ENCODE results near the gene POC1A.
"Not testable (repeated sequence)": the region's sequence is repeated elsewhere in the genome, so short reads cannot be mapped to it uniquely, and the experiment has no call there.

The POC1A gene

DNA sequence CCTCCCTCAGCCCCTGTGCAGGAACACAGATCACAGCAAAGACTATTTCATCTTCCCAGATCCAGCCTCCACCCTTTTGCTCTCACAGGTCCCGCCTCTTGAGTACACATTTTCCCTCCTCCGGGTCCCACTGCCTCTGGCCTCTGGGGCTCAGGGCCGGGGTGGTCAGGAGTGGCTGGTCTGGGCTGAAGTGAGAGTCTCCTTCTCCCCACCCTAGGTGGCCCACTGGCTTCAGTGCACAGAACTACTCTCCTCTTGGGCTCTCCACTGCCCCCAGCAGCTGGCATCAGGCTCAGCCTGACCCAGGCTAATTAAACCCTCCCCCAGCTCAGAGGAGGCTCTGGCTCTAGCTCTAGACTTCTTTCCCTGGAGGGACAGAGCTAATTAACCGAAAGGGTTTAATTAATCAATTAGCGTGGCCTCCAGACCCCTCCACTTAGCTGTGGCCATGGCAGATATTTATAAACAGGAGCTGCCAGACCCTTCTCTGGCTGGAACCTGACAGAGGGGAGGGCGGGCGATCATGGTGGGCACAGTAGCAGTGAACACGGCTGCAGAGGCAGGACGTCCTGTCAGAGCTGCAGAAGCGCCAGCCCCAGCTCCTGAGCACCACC, 113.0 kb downstream of the POC1A start:
- DNase-seq: peak in 1 of 2 experiments; percentile 21

DNA sequence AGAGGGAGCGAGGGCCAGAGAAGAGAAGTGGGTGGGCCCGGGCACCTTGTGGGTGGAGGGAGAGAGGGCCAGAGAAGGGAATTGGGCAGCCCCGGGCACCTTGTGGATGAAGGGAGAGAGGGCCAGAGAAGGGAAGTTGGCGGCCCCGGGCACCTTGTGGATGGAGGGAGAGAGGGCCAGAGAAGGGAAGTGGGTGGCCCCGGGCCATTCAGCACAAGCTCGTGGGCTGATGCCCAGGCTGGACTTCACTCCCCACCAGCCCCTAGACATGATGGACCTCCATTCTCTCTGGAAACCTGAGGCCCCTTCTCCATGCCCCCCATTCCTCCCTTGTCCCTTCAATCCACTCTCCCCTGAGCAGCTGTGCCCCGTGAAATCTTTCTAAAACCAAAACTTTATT, 113.6 kb downstream of the POC1A start:
- DNase-seq: no peak

DNA sequence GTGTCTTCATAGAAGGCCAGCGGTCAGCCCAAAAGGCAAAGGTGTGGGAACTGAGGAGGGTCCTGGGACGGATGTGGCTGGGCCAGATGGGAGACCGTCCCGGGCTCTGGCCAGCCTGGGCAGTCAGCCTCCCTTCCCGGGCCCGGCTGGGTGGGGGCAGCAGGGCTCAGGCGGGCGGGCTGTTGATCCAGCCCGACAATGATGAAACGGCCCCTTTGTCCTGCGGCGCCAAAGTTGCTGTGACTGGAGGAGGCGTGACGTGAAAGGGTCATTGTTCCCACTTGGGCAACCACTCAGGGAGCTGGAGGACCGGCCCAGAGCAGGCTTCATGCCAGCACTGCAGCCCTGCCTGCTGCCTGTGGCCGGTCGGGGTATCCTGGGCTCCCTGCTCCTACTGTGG, 114.4 kb downstream of the POC1A start:
- no peak for DNase-seq

DNA sequence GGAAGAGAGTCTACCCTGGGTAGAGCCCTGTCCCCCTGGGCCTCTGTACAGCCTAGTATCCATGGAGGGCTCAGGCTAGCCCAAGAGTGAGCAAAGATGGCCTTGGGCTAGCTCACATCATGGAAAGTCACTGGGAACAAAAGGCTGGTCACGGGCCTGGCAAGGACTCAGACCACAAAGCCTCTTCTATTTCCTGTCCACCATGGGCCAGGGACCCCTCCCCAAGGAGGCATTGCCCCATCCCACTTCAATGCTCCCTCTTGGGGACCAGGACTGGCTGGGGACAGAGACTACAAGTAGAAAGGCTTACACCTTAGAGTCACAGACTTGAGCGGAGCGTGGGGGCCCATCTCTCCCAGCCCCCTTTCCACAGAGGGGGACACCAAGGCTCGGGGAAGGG, 114.8 kb downstream of the POC1A start:
- no peak for DNase-seq

DNA sequence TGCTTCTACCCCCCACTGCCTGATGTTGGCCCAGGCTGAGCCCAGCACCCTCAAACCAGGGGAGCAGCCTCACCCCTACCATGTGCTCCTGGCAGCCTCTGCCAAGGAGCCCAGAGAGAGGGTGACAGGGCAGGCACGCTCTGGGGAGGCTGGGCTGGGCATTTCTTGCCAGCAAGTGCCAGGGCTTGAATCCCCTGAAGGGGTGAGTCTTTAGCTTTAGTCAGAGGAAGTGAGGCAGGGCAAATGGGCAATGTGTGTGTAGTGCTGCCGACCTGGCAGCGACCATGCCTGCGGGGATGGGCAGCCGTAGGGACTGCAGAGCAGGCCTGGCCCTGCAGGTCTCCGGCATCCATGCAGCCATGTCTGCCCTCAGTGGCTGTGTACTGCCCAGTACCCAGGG, 116.0 kb downstream of the POC1A start:
- no peak for DNase-seq

DNA sequence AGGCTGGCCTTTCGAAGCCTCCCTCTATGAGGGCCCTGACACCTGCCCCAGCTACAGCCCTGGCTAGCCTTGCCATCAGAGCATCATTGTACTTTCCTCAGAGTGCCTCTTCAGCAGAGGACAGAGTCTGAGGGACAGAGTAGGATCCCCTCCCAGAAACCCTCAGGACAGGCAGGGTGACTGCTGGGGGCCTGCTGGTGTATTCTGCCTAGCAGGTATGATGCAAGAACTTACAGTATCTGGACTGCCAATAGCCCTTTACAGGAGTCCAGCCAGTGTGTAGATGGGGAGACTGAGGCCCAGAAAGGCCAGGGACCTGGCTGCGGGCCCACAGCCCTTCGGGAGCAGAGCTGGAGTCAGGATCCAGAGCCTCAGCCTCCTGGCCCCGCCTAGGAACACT, 116.9 kb downstream of the POC1A start:
- no peak for DNase-seq

DNA sequence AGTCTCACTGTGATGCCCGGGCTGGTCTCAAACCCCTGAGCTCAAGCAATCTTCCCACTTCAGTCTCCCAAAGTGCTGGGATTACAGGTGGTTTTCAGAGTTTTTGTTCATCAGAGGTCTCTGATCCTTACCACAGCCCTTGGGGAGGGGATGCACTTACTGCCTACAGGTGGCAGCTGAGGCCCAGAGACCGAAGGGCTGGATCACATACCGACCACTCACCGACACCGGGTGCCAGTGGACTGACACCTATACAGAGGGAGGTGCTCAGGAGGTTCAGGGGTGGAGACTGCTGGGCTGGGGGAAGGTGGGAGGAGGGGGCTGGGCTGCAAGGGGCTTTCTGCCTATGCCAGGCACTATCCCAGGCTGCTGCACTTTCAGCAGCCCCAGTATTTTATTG, 117.4 kb downstream of the POC1A start:
- no peak for DNase-seq

DNA sequence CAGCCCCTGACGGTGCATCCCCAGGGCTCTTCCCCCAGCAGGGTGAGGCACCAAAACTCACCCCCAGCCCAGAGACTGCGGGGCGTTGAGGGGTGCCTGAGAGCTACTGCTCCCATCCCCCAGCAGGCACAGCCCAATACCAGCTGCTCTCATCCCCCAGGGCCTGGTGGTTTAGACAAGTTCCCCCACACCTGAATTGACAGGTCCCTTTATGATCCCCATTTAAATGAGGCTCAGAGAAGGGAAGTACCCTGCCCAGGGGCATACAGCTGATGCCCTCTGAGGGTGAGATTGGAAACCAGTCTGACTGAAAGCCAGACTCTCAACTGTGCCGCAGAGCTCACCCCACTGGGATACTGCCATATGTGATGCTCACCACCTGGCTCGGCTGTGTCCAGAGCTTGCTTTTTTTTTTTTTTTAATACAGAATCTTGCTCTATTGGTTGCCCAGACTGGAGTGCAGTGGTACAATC, 118.0 kb downstream of the POC1A start:
- DNase-seq: no peak

DNA sequence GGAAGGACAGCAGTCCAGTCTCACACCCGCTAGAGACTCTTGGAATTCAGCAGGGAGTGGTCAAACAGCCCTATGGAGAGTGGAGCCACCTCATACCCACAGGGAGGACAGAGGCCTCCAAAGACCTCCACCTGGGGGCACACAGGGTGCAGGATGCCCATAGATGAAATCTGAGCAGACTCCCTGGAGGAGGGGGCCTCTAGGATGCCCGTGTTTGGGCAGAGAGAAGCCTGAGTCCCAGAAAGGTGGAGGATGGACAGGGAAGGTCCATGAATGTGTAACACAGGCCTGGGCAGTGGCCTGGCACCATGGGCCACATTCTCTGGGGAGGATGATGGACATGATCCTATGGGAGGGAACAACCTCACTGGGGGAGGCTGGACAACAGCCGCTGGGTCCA, 119.6 kb downstream of the POC1A start:
- DNase-seq: no peak

DNA sequence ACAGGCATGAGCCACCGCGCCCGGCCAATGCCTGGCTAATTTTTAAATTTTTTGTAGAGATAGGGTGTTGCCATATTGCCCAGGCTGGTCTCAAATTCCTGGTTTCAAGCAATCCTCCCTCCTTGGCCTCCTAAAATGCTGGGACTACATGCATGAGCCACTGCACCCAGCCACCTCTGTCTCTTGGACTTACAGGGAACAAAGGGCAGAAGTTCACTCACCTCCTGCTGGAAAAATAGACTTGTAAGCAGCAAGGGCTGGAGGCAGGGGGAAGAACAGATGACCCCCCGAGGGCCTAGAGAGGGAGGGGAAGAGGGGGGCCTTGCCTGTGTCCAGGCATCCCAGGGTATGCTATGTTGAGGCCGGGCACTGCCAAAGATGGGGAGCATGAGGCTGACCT, 120.0 kb downstream of the POC1A start:
- DNase-seq: no peak

DNA sequence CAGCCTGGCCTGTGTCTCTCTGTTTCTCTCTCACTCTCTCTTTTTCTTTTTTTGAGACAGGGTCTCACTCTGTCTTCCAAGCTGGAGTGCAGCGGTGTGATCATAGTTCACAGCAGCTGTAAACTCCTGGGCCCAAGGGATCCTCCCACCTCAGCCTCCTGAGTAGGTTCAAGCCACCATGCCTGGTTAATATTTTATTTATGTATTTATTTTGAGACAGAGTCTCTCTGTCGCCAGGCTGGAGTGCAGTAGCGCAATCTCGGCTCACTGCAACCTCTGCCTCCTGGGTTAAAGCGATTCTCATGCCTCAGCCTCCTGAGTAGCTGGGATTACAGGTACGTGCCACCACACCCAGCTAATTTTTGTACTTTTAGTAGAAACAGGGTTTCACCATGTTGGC, 120.5 kb downstream of the POC1A start:
- DNase-seq: not testable (repeated sequence)

DNA sequence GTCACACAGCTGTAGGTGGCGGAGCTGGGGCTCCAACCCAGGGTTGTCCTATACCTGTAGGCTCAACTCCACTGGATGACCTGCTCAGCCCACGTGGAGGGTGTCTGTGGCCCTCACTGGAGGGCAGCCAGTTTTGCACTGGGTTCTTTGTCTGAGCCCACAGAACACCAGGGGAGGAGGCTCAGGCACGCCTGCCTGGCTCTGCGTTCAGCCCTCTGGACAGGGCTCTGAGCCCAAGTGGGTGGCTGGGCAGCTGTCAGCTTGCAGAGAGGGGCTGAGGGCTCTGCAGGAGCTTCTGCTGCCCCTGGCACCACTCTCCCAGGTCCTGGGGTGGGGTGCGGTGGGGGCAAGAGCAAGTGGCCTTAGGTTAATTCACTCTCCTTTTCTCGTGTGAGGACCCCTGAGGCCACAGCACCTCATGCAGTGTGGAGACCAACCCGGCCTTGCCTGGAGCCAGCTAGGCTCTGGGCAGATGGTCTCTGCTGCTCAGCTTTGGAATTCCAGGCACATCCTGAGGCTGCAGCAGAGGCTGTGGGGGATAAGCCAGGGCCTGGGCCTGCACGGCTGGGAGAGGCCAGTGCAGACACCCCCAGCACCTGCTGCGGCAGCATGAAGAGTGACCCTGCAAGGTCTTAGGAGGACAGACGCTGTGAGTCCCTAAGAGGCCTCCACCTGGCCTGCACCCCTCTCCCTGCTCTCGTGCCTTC, 121.4 kb downstream of the POC1A start:
- no peak for DNase-seq

DNA sequence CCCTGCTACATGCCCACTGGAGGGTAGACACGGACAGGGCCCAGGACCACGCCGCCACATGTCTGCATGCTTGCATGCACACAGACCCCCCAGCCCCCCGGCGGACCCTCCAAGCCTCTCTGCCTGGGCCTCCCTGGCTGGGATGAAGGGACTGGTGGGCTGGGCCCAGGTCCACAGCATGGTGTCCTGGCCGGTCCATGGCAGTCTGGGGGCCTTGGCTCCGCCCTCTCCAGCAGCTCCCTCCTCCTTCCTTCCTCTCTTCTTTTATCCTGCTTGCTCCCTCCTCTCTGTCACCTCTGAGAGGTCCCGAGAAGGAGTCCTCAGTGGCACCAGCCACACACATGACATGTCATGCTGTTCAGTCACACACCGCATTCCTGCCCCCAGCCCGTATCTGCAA, 122.3 kb downstream of the POC1A start:
- DNase-seq: no peak

DNA sequence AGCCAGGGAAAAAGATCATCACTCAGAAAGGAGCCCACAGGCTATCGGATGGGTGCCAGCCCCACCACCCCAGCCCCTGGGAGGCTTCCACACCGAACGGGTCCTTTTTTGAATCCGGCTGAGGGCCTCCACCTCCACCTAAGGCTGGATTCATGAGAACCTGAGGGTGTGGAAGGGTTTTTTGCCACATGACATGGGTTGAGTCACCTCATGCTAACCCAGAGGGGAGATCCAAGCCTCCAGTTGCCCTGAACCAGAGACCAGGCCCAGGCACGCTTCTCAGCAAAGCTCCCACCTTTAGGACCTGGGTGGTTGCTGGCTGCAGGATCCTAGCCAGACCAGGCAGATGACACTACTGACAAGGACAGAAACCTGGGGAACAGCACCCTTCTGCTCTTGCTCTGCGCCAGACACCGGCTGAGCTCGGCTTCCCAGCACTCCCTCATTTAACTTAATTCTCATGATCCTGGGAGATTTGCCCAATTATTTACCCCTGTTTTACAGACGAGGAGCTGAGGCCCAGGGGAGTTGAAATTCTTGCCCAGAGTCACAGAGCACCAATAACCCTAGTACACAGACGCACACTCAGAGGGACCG, 123.4 kb downstream of the POC1A start:
- DNase-seq: no peak

DNA sequence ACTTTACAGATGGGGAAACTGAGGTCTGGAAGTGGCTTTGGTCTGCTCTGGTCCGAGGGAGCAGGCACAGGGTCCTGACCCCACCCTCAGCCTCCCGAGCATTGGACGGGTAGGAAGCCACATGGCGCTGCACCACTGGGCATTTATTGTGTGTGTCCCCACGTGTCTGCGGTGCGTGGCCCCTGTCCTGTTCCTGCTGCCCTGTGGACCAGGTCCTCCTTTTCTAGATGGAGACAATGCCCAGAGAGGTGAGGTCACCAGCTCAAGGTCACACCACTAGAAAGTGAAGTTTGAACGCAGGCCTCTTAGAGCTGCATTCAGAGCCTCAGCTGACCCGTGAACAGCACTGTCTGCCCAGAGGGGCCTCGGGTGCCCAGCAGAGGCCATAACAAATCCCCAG, 124.7 kb downstream of the POC1A start:
- no peak for DNase-seq

DNA sequence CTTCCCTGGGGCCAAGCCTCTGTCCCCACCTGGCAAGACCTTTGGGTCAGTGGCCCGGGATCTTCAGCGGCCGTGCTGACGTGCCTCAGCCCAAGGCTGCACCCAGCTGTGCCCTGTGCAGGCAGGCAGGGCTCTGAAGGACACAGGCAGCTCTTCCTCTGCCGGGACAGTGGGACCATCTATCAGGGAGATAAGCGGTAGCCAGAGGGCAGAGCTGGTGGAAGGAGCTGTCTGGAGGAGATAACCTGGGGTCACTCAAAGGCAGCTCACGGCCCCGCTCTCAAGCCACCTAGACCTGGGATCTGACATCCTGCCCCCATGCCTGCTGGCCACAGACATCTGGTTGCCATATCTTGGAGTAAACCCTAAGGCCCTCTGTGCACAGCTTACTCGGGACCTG, 125.2 kb downstream of the POC1A start:
- no peak for DNase-seq

DNA sequence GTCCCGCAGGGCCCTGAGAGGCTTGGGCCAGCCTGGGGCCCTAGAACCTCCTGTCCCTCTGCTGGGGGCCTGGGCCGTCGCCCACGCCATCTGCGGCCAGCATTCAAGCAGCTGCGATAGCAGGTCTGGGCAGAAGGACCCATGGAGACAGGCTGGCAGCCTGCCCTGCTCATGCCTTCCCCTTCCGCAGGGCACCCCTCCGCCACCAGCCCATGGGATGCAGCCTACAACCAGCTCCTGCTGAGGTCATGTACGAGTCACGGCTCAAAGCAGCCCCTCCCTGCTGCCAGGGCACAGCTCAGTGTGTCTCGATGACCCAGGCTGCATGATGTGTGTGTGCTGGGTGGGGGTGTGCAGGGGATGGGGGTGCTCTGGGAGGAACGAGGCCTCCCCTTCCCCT, 125.7 kb downstream of the POC1A start:
- no peak for DNase-seq

DNA sequence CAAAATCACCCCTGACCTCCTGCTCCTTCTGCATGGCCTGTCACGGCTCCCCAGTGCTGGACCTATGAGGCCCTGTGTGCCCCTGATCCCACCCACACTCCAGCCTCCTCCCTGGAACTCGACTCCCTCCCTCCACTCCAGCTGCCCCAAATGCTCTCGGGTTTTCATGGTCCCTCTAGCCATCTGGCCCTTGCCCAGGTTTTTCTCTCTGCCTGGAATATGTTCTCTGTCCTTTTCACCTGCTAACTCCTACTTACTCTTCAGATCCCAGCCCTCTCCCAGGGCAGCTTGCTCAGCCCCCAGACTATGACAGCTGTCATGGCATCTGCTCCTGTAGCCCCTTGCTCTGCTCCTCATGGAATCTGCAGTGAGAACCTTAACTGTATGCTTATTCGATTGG, 128.2 kb downstream of the POC1A start:
- no peak for DNase-seq

DNA sequence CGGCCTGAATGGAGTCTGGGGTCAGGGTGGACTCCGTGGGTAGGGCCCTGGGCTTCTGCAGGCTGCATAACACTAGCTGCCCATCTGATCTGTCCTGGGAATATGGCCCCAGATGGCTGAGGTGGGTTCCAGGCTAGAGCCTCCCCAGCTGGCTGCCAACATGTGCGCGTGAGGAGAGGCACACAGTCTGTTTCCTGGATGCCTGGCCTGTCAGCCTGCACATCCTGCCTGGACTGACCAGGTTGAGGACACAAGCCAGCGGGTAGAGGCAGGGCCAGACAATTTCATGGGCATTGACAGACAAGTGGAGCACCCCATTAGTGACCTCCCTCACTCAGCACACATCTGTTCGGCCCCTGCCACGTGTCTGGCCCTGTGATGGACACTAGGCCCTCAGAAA, 128.8 kb downstream of the POC1A start:
- DNase-seq: no peak
